MM.1S (cell line): ENCODE results near the gene PAK4.

Experiments
- DNase-seq: peaks from one replicate; pipeline ENCODE4 v3.0.0-alpha.2; 2015
- H2AFZ ChIP-seq: fragments of 300-600 bp; sonication (generic); 2 replicates; pipeline ENCODE4 v1.6.0; 2016; ENCODE audit warnings: antibody characterized with exemption, low read length
- H3F3A ChIP-seq: fragments of 300-600 bp; sonication (generic); 2 replicates; pipeline ENCODE4 v1.6.1; 2016; ENCODE audit warnings: mild to moderate bottlenecking, antibody characterized with exemption, low read length, moderate library complexity, mixed read lengths; ENCODE audit not compliant: insufficient read depth
- H3K27ac ChIP-seq: fragments of 300-600 bp; sonication (generic); 2 replicates; pipeline ENCODE4 v1.5.1; 2016; ENCODE audit warnings: mild to moderate bottlenecking, low read length
- H3K27me3 ChIP-seq: fragments of 300-600 bp; sonication (generic); replicated peaks from 2 replicates; pipeline ENCODE4 v1.6.0; 2016; ENCODE audit warnings: low read length; ENCODE audit not compliant: insufficient read depth
- H3K36me3 ChIP-seq: fragments of 300-600 bp; sonication (generic); replicated peaks from 2 replicates; pipeline ENCODE4 v1.6.1; 2016; ENCODE audit warnings: mild to moderate bottlenecking, low read length, mixed read lengths; ENCODE audit not compliant: insufficient read depth
- H3K4me1 ChIP-seq: fragments of 300-600 bp; sonication (generic); 2 replicates; pipeline ENCODE4 v1.6.1; 2016; ENCODE audit warnings: low read length, mixed read lengths
- H3K4me2 ChIP-seq: fragments of 300-600 bp; sonication (generic); 2 replicates; pipeline ENCODE4 v1.6.0; 2016; ENCODE audit warnings: low read depth, low read length
- H3K4me3 ChIP-seq: fragments of 300-600 bp; sonication (generic); 2 replicates; pipeline ENCODE4 v1.5.1; 2016; ENCODE audit warnings: low read length, mixed read lengths
- H3K79me2 ChIP-seq: fragments of 300-600 bp; sonication (generic); 2 replicates; pipeline ENCODE4 v1.6.1; 2016; ENCODE audit warnings: mixed run types, low read length, mixed read lengths
- H3K9ac ChIP-seq: fragments of 300-600 bp; sonication (generic); 2 replicates; pipeline ENCODE4 v1.6.1; 2016; ENCODE audit warnings: low read length, mixed read lengths
- H3K9me2 ChIP-seq: fragments of 300-600 bp; sonication (generic); replicated peaks from 2 replicates; pipeline ENCODE4 v1.6.1; 2016; ENCODE audit warnings: mild to moderate bottlenecking, low read length, mixed read lengths; ENCODE audit not compliant: insufficient read depth
- H3K9me3 ChIP-seq: fragments of 300-600 bp; sonication (generic); replicated peaks from 2 replicates; pipeline ENCODE4 v1.6.1; 2016; ENCODE audit warnings: mild to moderate bottlenecking, low read length, mixed read lengths; ENCODE audit not compliant: insufficient read depth
- H4K20me1 ChIP-seq: fragments of 300-600 bp; sonication (generic); 2 replicates; pipeline ENCODE4 v1.6.1; 2016; ENCODE audit warnings: mild to moderate bottlenecking, low read length, moderate library complexity, mixed read lengths; ENCODE audit not compliant: insufficient read depth
- EZH2 ChIP-seq: fragments of 300-600 bp; sonication (generic); optimal IDR thresholded peaks from 2 replicates; pipeline ENCODE3; 2017; ENCODE audit warnings: low read depth, mild to moderate bottlenecking, antibody characterized with exemption, low read length, mixed read lengths
- EZH2phosphoT487 ChIP-seq: fragments of 300-600 bp; sonication (generic); IDR thresholded peaks from 2 replicates; pipeline ENCODE4 v1.6.1; 2018; ENCODE audit warnings: antibody characterized with exemption, low read length
- TF ChIP-seq, protein P1 (sequence below): fragments of 300-600 bp; sonication (generic); IDR thresholded peaks from 2 replicates; pipeline ENCODE4 v1.5.1; 2016; ENCODE audit warnings: antibody characterized with exemption, low read length, mixed read lengths

PAK4 gene

DNA sequence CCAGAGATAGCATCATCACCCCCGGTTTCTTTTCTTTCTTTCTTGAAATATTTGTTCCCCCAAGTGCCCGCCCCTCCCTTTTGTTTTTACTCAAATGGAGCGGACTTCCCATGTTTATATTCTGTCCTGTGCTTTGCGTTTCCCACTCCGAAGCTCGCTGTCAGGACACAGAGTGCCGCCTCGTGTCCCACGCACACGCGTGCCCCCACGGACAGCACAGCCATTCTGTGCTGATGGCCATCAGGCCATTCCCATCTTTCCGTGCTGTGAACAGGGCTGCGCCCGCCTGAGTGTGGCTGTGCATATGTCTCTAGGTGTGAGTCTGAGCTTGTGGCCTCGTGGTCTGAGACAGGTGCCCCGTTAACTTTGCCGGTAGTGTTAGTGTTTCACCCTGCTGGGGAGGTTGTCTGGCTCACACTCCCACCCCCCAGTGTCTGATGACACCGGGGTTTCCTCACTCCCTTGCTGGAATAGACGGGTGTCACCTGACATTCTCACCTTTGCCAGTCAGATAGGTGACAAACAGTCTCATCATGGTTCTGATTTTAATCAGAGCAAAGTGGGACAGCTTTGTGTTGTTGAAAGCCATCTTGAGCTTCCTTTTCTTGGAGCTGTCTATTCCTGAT is 6.9 kb downstream of the PAK4 start:
- no peak overlapping the region for H3K4me2 ChIP-seq
- H3F3A ChIP-seq = no peaks in the 10 kb centered on the region
- no peak overlapping the region for H3K27ac ChIP-seq
- H3K9me2 ChIP-seq = no peaks in the 10 kb centered on the region
- H2AFZ ChIP-seq = no peak overlapping the region
- no peaks in the 10 kb centered on the region for H3K9me3 ChIP-seq
- H3K4me3 ChIP-seq = no peak overlapping the region
- H3K36me3 ChIP-seq = no peaks in the 10 kb centered on the region
- no peak for DNase-seq
- H3K27me3 ChIP-seq = no peaks in the 10 kb centered on the region
- no peaks in the 10 kb centered on the region for H3K4me1 ChIP-seq
- TF ChIP-seq, protein P1, sequence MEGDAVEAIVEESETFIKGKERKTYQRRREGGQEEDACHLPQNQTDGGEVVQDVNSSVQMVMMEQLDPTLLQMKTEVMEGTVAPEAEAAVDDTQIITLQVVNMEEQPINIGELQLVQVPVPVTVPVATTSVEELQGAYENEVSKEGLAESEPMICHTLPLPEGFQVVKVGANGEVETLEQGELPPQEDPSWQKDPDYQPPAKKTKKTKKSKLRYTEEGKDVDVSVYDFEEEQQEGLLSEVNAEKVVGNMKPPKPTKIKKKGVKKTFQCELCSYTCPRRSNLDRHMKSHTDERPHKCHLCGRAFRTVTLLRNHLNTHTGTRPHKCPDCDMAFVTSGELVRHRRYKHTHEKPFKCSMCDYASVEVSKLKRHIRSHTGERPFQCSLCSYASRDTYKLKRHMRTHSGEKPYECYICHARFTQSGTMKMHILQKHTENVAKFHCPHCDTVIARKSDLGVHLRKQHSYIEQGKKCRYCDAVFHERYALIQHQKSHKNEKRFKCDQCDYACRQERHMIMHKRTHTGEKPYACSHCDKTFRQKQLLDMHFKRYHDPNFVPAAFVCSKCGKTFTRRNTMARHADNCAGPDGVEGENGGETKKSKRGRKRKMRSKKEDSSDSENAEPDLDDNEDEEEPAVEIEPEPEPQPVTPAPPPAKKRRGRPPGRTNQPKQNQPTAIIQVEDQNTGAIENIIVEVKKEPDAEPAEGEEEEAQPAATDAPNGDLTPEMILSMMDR = no peak
- no peak for TF ChIP-seq EZH2
- no peak for TF ChIP-seq EZH2phosphoT487
- H4K20me1 ChIP-seq = no peaks in the 10 kb centered on the region
- H3K79me2 ChIP-seq = peaks cover 58% of the 10 kb centered on the region
- H3K9ac ChIP-seq = no peak overlapping the region

DNA sequence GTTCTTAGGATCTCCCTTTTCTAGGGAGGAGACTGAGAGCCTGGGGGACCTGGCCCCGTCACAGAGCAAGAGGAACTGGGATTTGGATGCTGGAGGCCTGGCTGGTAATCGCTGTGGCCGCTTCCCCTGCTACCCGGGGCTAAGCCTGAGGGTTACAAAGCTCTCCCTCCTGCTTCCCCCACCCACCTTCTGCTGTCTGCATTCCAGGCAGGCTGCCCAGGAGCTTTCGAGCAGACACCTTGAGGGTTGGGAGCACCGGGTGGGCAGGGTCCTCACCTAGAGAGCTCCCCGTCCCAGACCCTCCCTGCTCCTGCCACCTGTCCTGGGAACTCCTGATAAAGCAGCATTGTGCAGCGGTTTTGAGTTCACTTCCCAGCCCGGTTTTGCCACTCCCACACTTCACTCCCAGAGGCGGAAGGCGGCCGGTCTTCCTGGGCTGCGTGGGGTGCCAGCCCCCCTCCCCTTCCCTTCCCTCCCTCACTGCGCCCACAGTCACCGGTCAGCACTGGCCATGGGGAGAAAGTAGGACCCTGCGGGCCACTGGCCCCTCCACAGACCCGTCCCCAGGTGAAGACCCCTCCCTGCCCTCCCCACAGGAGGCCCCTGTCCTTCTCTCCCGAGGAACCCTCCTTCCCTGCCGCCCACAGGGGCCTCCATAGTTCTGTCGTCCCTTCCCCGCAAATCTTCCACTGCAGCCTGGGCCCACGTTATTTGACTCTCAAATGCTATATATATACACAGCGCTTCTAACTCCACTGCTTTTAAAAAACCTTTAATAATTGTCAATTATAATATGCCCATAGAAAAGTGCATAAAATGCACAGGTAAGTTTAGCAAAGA is 8.1 kb downstream of the PAK4 start:
- Histone ChIP-seq H3K9me3 (no peaks in the 10 kb centered on the region), H3K27ac (no peak overlapping the region), H3K9me2 (no peaks in the 10 kb centered on the region), H3K9ac (no peak overlapping the region), H2AFZ (no peak overlapping the region), H3F3A (no peaks in the 10 kb centered on the region), H4K20me1 (no peaks in the 10 kb centered on the region), H3K27me3 (no peaks in the 10 kb centered on the region), H3K4me1 (no peaks in the 10 kb centered on the region), H3K79me2 (peaks cover 53% of the 10 kb centered on the region), H3K4me2 (no peak overlapping the region), H3K4me3 (no peak overlapping the region), H3K36me3 (no peaks in the 10 kb centered on the region)
- DNase-seq = no peak
- TF ChIP-seq, protein P1 = no peak
- no peak for TF ChIP-seq EZH2
- TF ChIP-seq EZH2phosphoT487 = no peak

DNA sequence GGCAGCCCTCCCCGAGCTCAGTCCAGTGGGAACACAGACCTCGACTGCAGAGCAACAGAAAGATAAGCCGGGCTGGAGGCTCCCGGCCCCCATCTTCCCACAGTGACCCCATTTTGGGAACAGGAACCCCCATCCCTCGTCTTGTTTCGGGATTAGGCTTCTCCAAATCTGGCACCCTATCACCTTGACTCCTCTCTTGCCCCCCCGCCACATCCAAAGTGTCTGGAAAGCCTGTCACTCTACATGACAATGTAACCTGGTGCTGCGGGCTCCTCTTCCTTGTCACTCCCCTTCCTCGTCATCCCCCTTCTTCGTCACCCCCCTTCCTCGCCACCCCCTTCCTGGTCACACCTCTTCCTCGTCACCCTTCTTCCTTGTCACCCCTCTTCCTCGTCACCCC is 10.1 kb downstream of the PAK4 start:
- no peak for DNase-seq
- Histone ChIP-seq H3K9me3 (no peaks in the 10 kb centered on the region), H3K27me3 (no peaks in the 10 kb centered on the region), H3K4me3 (no peak overlapping the region), H4K20me1 (no peaks in the 10 kb centered on the region), H3K9ac (no peak overlapping the region), H3K27ac (no peak overlapping the region), H2AFZ (no peak overlapping the region), H3K4me2 (no peak overlapping the region), H3K4me1 (no peaks in the 10 kb centered on the region), H3K36me3 (no peaks in the 10 kb centered on the region), H3K79me2 (peaks cover 59% of the 10 kb centered on the region), H3F3A (no peaks in the 10 kb centered on the region), H3K9me2 (no peaks in the 10 kb centered on the region)
- TF ChIP-seq EZH2 = no peak
- TF ChIP-seq, protein P1 = no peak
- no peak for TF ChIP-seq EZH2phosphoT487
